ENCODE results near the gene KDSR.

GRCh38 chr18:63302636-63303405, 64.2 kb downstream of the KDSR start:
- TF ChIP-seq, protein P1, sequence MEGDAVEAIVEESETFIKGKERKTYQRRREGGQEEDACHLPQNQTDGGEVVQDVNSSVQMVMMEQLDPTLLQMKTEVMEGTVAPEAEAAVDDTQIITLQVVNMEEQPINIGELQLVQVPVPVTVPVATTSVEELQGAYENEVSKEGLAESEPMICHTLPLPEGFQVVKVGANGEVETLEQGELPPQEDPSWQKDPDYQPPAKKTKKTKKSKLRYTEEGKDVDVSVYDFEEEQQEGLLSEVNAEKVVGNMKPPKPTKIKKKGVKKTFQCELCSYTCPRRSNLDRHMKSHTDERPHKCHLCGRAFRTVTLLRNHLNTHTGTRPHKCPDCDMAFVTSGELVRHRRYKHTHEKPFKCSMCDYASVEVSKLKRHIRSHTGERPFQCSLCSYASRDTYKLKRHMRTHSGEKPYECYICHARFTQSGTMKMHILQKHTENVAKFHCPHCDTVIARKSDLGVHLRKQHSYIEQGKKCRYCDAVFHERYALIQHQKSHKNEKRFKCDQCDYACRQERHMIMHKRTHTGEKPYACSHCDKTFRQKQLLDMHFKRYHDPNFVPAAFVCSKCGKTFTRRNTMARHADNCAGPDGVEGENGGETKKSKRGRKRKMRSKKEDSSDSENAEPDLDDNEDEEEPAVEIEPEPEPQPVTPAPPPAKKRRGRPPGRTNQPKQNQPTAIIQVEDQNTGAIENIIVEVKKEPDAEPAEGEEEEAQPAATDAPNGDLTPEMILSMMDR (conservative IDR thresholded peaks at IDR 0.05 in 1 of 2, IDR thresholded peaks at IDR 0.05 in 1 of 2; ENCODE audit: low read depth in 1 of 2, low read length in 2 of 2), result no peak
- TF ChIP-seq EZH2 (IDR thresholded peaks at IDR 0.05; ENCODE audit: low read length, missing control alignments), result no peak

Measured in fibroblast of lung (primary cell).